Measurements from ENCODE around the gene SMCO2. TPM values are rescaled to one million over a fixed set of nuclear protein-coding genes. Genes with fewer than 3 reads are reported as not detected.

The SMCO2 gene
- total and polyA plus RNA-seq, 4 donors = 0.16 to 0.33 (median 0.31) TPM; not detected in 1

DNA sequence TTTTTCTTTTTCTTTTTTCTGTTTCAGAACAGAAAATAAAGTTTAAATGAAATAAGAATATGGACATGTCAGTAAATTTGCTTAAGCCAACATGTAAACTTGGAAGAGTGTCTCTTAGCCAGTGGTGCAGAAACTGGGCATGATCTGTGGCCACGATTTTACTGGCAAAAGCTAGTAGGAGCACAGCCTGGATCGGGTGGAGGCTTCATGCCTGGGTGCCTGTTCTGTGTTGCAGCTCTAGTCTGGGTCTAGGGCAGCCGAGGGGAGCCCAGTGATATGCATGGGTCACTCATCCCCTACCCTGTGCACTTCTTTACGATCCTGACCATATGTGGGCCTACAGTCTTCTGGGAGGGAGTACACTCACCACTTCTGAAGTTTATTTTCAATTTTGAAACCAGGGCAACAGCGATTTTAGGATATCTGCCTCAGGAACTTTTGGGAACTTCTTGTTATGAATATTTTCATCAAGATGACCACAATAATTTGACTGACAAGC, 45.6 kb upstream of the SMCO2 start:
- 92 to 93% methylated on average over 5 of the region's 5 CpGs for WGBS, 2 donors
- DNase-seq = no peak
- H3K4me3 ChIP-seq = no peak overlapping the region
- peaks cover 0 to 4% (median 0%) of the 10 kb centered on the region in 5 donors for H3K4me1 ChIP-seq (ENCODE audit: control insufficient read depth in 5 of 5, insufficient read depth in 5 of 5, low read length in 5 of 5)
- TF ChIP-seq CTCF (IDR thresholded peaks at IDR 0.05; ENCODE audit: control extremely low read depth, extremely low read depth) = no peak
- no peak overlapping the region for H3K9ac ChIP-seq (ENCODE audit: insufficient read depth in 1 of 2, low read length in 2 of 2)
- no peaks in the 10 kb centered on the region for H3K36me3 ChIP-seq (ENCODE audit: control insufficient read depth in 4 of 4, insufficient read depth in 4 of 4, low read length in 4 of 4)
- H3K27ac ChIP-seq (ENCODE audit: low read depth in 1 of 2, low read length in 1 of 2) = no peak overlapping the region
- ATAC-seq (ENCODE audit: insufficient read depth, low FRiP score) = no peak
- H3K27me3 ChIP-seq (ENCODE audit: control insufficient read depth in 3 of 3, insufficient read depth in 3 of 3, low read length in 2 of 3) = no peaks in the 10 kb centered on the region
- no peaks in the 10 kb centered on the region for H3K9me3 ChIP-seq (ENCODE audit: control insufficient read depth in 4 of 4, insufficient read depth in 3 of 4, low read length in 3 of 4)

DNA sequence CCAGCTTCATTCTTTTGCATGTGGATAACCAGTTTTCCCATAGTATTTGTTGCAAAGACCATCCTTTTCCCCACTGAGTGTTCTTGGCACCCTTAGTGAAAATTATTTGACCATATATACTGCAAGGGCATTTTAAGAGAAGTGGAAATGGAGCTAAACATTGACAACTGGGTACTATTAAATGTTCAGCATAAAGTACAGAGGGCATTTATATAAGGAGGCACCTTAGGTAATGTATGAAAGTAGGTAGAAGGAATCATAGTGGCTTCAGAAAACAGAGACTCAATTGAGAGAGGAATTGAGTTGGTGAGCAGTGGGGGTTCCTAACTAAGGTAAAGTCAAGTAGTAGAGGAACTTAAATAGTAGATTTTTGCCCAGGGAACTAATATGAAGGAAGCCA, 34.5 kb upstream of the SMCO2 start:
- ATAC-seq (ENCODE audit: insufficient read depth, low FRiP score) (no peak), DNase-seq (no peak)
- no peaks in the 10 kb centered on the region for H3K4me1 ChIP-seq (ENCODE audit: control insufficient read depth in 5 of 5, insufficient read depth in 5 of 5, low read length in 5 of 5)
- peaks cover 0 to 3% (median 0%) of the 10 kb centered on the region in 4 donors for H3K9me3 ChIP-seq (ENCODE audit: control insufficient read depth in 4 of 4, insufficient read depth in 3 of 4, low read length in 3 of 4)
- H3K4me3 ChIP-seq = no peak overlapping the region
- no peak overlapping the region for H3K9ac ChIP-seq (ENCODE audit: insufficient read depth in 1 of 2, low read length in 2 of 2)
- no peaks in the 10 kb centered on the region for H3K27me3 ChIP-seq (ENCODE audit: control insufficient read depth in 3 of 3, insufficient read depth in 3 of 3, low read length in 2 of 3)
- TF ChIP-seq CTCF (IDR thresholded peaks at IDR 0.05; ENCODE audit: control extremely low read depth, extremely low read depth) = no peak
- no peaks in the 10 kb centered on the region for H3K36me3 ChIP-seq (ENCODE audit: control insufficient read depth in 4 of 4, insufficient read depth in 4 of 4, low read length in 4 of 4)
- H3K27ac ChIP-seq (ENCODE audit: low read depth in 1 of 2, low read length in 1 of 2) = no peak overlapping the region

DNA sequence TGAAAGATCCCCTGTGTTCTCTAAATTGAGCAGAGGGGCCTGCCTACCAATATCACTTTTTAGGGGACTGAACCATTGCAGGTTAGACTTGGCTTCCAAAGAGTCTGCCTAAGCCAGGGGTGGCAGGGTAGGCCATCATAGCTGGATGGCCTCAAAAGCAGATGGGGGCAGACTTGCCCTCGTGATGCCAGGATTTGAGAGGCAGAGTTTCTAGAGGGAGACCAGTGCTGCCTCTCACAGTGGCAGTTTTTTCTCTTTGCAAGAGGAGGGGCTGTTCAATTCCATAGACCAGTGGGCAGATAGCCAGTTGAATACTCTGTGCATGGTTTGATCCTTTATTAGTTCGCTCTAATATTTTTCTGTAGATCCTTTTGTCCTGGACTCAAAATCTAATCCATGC, 23.8 kb upstream of the SMCO2 start:
- no peak overlapping the region for H3K4me3 ChIP-seq
- H3K4me1 ChIP-seq (ENCODE audit: control insufficient read depth in 5 of 5, insufficient read depth in 5 of 5, low read length in 5 of 5) = peaks cover 0 to 3% (median 0%) of the 10 kb centered on the region in 5 donors
- ATAC-seq (ENCODE audit: insufficient read depth, low FRiP score) = no peak
- H3K9ac ChIP-seq (ENCODE audit: insufficient read depth in 1 of 2, low read length in 2 of 2) = no peak overlapping the region
- WGBS, 2 donors = 88 to 93% methylated on average over 2 of the region's 2 CpGs
- no peak for TF ChIP-seq CTCF (IDR thresholded peaks at IDR 0.05; ENCODE audit: control extremely low read depth, extremely low read depth)
- no peaks in the 10 kb centered on the region for H3K36me3 ChIP-seq (ENCODE audit: control insufficient read depth in 4 of 4, insufficient read depth in 4 of 4, low read length in 4 of 4)
- no peak for DNase-seq
- H3K27ac ChIP-seq (ENCODE audit: low read depth in 1 of 2, low read length in 1 of 2) = no peak overlapping the region
- H3K9me3 ChIP-seq (ENCODE audit: control insufficient read depth in 4 of 4, insufficient read depth in 3 of 4, low read length in 3 of 4) = no peaks in the 10 kb centered on the region
- no peaks in the 10 kb centered on the region for H3K27me3 ChIP-seq (ENCODE audit: control insufficient read depth in 3 of 3, insufficient read depth in 3 of 3, low read length in 2 of 3)

GRCh38 chr12:27424631-27425230, 21.8 kb upstream of the SMCO2 start:
- ATAC-seq (ENCODE audit: insufficient read depth, low FRiP score) (no peak), DNase-seq (peak in 2 of 3 donors; percentile 65 to 84)
- H3K9me3 ChIP-seq (ENCODE audit: control insufficient read depth in 4 of 4, insufficient read depth in 3 of 4, low read length in 3 of 4) = no peaks in the 10 kb centered on the region
- no peaks in the 10 kb centered on the region for H3K27me3 ChIP-seq (ENCODE audit: control insufficient read depth in 3 of 3, insufficient read depth in 3 of 3, low read length in 2 of 3)
- no peak overlapping the region for H3K27ac ChIP-seq (ENCODE audit: low read depth in 1 of 2, low read length in 1 of 2)
- no peak overlapping the region for H3K4me3 ChIP-seq
- peak overlapping the region in 1 of 2 donors; percentile 27 for H3K9ac ChIP-seq (ENCODE audit: insufficient read depth in 1 of 2, low read length in 2 of 2)
- peaks cover 0 to 3% (median 0%) of the 10 kb centered on the region in 5 donors for H3K4me1 ChIP-seq (ENCODE audit: control insufficient read depth in 5 of 5, insufficient read depth in 5 of 5, low read length in 5 of 5)
- peak; percentile 10 for TF ChIP-seq CTCF (IDR thresholded peaks at IDR 0.05; ENCODE audit: control extremely low read depth, extremely low read depth)
- whole genome bisulfite sequencing, 2 donors = 68 to 75% methylated on average over 4 of the region's 4 CpGs
- no peaks in the 10 kb centered on the region for H3K36me3 ChIP-seq (ENCODE audit: control insufficient read depth in 4 of 4, insufficient read depth in 4 of 4, low read length in 4 of 4)

Data from lung (tissue), 12 donors.